ENCODE results near the gene ARHGEF38. TPM values are rescaled to one million over a fixed set of nuclear protein-coding genes. Genes with fewer than 3 reads are reported as not detected.

Gene ARHGEF38
- total RNA-seq, 1 donor = not detected

DNA sequence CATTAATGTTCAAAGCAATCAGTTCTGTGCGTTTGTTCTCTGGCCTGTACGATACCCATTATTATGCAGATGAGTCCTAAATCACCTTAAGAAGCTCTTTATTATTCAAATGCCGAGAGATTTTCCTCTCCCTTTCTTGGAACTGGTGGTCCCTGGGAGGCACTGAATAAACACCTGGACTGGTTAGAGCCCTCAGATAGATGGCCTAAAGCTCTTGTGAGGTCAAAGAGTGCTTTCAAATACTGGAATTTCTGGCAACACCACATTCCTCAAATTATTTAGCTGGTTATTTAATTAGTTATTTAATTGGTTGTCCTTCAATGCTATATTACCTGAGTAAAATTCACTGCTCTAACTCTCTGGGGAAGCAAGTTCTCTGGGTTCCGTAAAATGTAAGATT is 3.0 kb downstream of the ARHGEF38 start:
- DNase-seq (ENCODE audit: low read depth) = no peak
- TF ChIP-seq, protein P1, sequence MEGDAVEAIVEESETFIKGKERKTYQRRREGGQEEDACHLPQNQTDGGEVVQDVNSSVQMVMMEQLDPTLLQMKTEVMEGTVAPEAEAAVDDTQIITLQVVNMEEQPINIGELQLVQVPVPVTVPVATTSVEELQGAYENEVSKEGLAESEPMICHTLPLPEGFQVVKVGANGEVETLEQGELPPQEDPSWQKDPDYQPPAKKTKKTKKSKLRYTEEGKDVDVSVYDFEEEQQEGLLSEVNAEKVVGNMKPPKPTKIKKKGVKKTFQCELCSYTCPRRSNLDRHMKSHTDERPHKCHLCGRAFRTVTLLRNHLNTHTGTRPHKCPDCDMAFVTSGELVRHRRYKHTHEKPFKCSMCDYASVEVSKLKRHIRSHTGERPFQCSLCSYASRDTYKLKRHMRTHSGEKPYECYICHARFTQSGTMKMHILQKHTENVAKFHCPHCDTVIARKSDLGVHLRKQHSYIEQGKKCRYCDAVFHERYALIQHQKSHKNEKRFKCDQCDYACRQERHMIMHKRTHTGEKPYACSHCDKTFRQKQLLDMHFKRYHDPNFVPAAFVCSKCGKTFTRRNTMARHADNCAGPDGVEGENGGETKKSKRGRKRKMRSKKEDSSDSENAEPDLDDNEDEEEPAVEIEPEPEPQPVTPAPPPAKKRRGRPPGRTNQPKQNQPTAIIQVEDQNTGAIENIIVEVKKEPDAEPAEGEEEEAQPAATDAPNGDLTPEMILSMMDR (IDR thresholded peaks at IDR 0.05; ENCODE audit: insufficient read depth, low read length) = no peak
- H3K4me3 ChIP-seq (ENCODE audit: low read depth, low read length) = no peak overlapping the region

DNA sequence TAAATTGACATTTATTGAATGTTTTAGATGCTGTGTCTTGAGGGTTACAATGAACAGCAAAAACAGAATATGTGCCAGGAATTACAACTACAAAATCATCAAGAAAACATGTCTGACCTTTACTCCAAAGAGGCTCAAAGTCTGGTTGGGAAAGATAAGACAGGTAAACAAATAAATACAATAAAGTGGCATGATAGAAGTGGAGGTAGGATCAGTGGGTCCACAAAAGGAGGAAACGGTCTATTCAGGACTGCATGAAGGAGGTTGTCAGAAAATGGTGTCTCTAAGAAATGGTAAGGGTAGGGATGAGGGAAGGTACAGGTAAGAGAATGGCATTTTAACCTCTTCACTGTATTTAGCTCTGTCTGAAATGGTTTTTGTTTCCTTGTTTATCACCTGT is 3.8 kb downstream of the ARHGEF38 start:
- no peak overlapping the region for H3K4me3 ChIP-seq (ENCODE audit: low read depth, low read length)

DNA sequence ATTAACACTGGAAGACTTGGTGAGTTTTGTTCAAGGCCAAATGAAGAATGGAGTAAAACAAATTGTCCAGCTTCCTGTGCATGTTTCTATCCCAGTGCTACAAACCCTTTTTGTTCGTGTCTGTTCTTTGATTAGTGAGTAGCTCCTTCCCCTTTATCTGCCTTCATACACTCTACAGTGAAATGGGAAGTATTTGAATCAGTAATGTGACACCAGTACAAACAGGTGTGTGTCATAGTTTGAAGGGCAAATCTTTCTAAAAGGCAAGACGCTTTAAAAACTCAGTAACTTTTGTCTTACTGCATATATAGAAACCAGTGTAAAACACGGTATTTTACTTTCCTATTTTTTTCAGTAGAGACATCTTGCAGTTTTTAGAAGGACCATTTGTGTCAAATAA is 5.9 kb downstream of the ARHGEF38 start:
- H3K4me3 ChIP-seq (ENCODE audit: low read depth, low read length) = no peak overlapping the region
- DNase-seq (ENCODE audit: low read depth) = no peak
- TF ChIP-seq, protein P1 (IDR thresholded peaks at IDR 0.05; ENCODE audit: insufficient read depth, low read length) = no peak

More for the DNA sequence above, 3.8 kb downstream of the ARHGEF38 start:
- no peak for DNase-seq (ENCODE audit: low read depth)
- TF ChIP-seq, protein P1 (IDR thresholded peaks at IDR 0.05; ENCODE audit: insufficient read depth, low read length) = no peak

DNA sequence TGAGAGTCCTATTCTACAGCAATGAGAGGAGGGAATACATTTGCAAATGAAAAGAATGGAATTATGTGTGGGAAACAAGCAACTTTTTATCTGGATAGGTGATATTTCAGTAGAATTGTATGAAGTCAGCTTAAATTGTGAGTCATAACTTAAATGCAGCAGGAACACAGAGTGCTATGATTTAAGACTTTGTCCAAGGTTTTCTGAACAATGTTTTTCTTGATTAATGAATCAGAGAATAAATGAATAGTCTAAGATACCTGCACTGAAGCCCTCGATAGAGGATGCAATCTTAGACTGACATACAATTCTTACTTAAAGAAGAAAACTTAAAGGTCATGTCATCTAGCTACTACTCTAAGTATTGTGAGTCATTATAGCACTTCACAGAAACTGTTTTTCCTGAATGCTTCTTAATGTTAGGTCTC is 8.0 kb downstream of the ARHGEF38 start:
- DNase-seq (ENCODE audit: low read depth) = no peak
- no peak overlapping the region for H3K4me3 ChIP-seq (ENCODE audit: low read depth, low read length)
- TF ChIP-seq, protein P1 (IDR thresholded peaks at IDR 0.05; ENCODE audit: insufficient read depth, low read length) = no peak

DNA sequence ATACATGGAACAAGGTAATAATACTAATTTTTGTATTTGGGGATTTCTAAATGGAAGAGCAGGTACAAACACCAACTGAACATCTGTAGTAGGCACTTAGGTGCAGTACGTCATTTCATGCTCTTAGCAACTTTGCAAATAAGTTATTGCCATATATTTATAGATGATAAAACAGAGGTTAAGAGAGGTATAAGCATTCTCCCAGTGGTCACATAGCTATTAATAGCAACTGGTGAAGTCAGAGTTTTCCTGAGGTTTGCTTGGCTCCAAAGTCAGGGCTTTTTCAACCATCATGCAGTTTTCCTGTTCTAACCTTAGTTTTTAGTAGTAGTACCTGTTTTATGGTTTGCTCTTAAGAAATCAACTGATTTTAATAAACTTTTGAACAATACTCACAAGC is 10.9 kb downstream of the ARHGEF38 start:
- DNase-seq (ENCODE audit: low read depth) = no peak
- TF ChIP-seq, protein P1 (IDR thresholded peaks at IDR 0.05; ENCODE audit: insufficient read depth, low read length) = no peak
- no peak overlapping the region for H3K4me3 ChIP-seq (ENCODE audit: low read depth, low read length)

DNA sequence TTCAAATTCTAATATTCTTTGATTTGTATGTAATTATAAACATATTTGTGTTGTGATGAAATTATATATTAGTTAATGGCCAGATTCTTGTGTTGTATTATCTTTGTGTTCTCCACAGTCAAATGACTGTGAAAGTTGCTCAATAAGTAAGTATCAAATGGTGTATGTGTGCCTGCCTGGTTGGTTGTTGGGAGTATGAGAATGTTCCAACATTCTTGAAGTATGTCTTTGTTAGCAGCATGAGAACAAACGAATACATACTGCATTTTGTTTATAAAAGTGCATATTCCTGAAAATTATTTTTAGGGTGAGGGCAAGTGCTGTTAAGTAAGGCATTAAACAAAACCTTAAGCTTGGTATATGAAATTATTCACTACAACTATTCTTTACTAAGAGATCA is 16.2 kb downstream of the ARHGEF38 start:
- no peak overlapping the region for H3K4me3 ChIP-seq (ENCODE audit: low read depth, low read length)
- DNase-seq (ENCODE audit: low read depth) = no peak
- TF ChIP-seq, protein P1 (IDR thresholded peaks at IDR 0.05; ENCODE audit: insufficient read depth, low read length) = no peak
